Ishikawa (cell line): ENCODE measurements around the gene UBE2L5.

Experiments
- FOXM1 ChIP-seq: IDR thresholded peaks from 2 replicates; pipeline ENCODE4 v1.6.1; 2012; ENCODE audit warnings: low read depth, borderline replicate concordance
- NFIC ChIP-seq: IDR thresholded peaks from 2 replicates; pipeline ENCODE4 v1.6.1; 2012
- RAD21 ChIP-seq: IDR thresholded peaks from 2 replicates; pipeline ENCODE4 v1.6.1; 2012; ENCODE audit warnings: low read depth
- YY1 ChIP-seq: IDR thresholded peaks from 2 replicates; pipeline ENCODE4 v1.6.1; 2012; ENCODE audit warnings: low read depth

GRCh38 chr13:30450066-30450465, 27.8 kb downstream of the UBE2L5 start:
- no peak for TF ChIP-seq RAD21
- no peak for TF ChIP-seq NFIC
- TF ChIP-seq FOXM1: no peak
- TF ChIP-seq YY1: no peak
